NT2/D1 (cell line): ENCODE measurements around the gene LAMC3.

Experiments used
- SUZ12 ChIP-seq: IDR thresholded peaks from 2 replicates; pipeline ENCODE4 v1.6.1; 2011; ENCODE audit not compliant: insufficient read length, insufficient read depth; ENCODE audit errors: extremely low read depth
- YY1 ChIP-seq: IDR thresholded peaks from 2 replicates; pipeline ENCODE4 v1.6.1; 2011; ENCODE audit not compliant: insufficient read length, insufficient read depth
- ZNF274 ChIP-seq: IDR thresholded peaks from 2 replicates; pipeline ENCODE4 v1.6.1; 2011; ENCODE audit warnings: mild to moderate bottlenecking, low read depth, low read length

DNA sequence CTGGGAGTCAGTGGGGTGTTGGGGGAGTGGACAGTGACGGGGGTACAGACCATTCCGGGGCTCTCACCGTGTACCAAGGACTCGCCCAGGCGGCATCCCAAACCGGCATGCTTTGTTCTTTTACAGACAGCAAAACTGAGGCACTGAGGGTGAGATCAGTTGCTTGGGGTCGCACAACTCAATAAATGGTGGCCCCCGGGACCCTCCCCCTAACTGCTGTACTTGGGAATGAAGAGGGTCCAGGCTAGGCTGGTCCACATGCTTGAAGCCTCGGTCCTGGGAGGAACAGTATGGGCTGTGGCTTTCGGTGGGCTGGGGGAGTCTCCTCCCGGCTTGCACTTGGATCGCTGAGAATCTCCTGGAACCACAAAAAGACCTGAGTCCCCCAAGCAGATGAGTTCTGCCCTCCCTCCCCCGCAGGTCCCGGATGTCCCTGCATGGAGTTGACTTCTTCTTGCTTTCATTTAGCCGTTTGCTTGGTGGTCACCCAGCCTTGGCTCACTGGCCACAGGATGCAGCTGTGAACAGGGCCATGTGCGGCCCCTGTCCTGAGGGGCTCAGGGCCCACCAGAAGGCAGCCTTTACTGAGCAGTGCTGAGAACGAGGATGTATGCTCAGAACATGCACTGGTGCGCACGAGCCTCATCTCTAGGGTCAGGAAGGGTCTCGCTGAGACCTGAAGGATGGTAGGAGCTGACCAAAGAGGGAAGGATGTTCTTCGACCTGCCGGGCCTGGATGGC, 4.2 kb downstream of the LAMC3 start:
- TF ChIP-seq YY1 (no peak), SUZ12 (no peak), ZNF274 (no peak)
